ENCODE data around the gene CENPA. TPM values are rescaled to one million over a fixed set of nuclear protein-coding genes. Genes with fewer than 3 reads are reported as not detected.
A peak's percentile ranks its signal among the peaks of the same experiment; 100 is the strongest.
"Not testable (repeated sequence)": the region's sequence is repeated elsewhere in the genome, so short reads cannot be mapped to it uniquely, and the experiment has no call there.

The CENPA gene
- 2.8 and 7.8 TPM in 2 replicates for total RNA-seq

DNA sequence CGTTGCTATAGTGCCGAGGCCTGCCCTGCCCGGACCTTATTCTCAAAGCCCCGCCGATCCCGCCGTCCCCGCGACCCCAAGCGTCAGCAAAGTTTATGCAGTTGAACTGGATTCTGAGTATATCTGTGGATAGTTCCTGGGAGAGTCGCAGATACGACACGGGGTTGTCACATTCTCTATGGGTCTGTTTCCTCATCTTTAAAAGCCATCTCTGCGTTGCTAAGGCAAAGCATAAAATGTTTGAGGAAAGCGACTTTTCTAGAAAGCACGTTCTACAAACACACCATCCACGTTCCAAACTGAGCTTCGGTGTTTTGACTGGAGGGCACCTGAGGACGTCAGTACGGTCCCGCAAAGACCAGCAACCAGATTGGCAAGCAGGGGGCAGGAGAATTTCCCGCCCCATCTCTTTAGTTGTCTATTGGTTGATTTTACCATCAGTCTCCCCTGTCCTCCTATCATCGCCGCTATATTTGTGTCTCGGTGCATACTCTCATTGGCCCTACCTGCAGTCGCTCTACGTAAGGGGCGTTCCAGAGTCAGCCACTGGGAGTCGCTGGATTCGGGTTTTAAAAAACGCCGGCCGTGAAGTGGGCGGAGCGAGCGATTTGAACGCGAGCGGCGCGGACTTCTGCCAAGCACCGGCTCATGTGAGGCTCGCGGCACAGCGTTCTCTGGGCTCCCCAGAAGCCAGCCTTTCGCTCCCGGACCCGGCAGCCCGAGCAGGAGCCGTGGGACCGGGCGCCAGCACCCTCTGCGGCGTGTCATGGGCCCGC lies at the start of gene CENPA:
CENPA (plus strand) TSS at position 626 of the 776 bp plus-strand sequence; CDS start at position 767, 141 bp downstream.
- peak; percentile 100 for DNase-seq (ENCODE audit: low read depth in 2 of 2)

GRCh38 chr2:26737221-26737620 lies 48.6 kb upstream of the CENPA start:
- no peak for DNase-seq (ENCODE audit: low read depth in 2 of 2)

- DNase-seq (ENCODE audit: low read depth in 2 of 2), result no peak
Observed at GRCh38 chr2:26738481-26738880, 47.4 kb upstream of the CENPA start.

DNA sequence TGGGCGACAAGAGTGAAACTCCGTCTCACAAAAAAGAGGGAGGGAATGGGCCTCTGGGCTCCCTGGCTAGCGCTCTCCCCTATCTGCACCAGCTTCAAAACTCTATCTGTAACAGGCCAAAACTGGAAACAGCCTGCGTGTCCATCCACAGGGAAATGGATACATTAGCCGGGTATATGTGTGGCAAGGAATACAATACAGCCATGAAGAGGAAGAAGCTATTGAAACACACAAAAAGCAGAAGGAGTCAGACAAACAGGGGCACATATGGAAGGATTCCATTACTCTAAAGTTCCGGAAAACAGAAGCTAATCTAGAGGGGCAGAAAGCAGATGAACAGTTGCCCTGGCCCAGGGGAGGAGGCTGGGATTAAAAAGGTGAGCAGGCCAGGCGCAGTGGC lies 46.3 kb upstream of the CENPA start:
- no peak for DNase-seq (ENCODE audit: low read depth in 2 of 2)

- no peak for DNase-seq (ENCODE audit: low read depth in 2 of 2)
Observed at GRCh38 chr2:26740346-26740745, 45.5 kb upstream of the CENPA start.

DNA sequence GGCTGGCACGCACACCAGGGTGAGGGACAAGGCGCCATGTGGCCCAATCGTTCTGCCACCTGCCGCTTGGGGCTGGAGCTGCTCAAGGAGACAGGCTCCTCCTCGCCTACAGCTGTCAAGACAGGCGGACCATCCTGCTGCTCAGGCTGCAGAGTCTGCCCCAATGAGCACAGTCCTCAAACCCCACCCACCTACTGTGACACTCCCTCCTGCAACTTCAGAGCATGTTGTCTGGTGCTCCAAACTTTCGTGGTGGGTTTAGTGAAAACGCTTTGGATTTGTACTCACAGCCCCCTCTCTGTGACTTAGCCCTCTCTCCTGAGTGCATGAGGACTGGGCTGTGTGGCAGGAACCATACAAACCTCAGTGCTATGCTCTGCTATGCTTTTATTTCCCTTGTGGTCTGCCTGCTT lies 45.0 kb upstream of the CENPA start:
- no peak for DNase-seq (ENCODE audit: low read depth in 2 of 2)

DNA sequence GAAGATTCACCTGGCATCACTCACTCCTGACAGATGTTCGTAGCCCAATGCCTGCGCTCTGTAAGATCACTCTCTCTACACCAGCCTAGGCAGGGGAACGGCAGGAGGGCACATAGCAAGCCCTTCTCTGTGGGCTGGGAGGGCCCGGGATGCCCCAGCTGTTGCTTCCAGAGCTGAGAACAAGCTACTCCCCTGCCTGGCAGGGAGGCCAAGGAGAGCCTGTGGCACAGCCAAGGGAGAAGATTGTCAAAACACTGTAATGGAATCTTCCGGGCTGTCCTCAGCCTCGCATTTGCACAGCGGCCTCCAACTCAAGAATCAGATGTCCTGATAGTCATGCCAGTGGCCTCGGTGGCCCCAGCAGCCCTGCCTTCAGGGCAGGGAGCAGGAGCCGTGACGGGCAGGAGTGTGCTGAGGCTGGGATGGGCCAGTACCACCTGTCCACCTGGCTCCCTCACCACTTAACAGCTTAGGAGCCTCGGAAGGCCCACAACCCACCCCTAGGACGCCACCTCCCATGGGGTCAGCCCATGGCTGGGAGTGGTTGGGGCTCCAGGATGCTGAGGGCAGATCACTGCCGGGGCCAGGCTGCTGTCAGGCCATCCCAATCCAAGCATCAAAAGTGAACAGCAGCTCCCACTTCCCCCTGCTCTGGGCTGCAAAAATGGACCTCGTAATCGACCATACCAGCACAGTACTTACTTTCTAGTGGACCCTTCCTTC lies 43.6 kb upstream of the CENPA start:
- DNase-seq (ENCODE audit: low read depth in 2 of 2), result no peak

- no peak for DNase-seq (ENCODE audit: low read depth in 2 of 2)
Observed at GRCh38 chr2:26743852-26744251, 42.0 kb upstream of the CENPA start.

DNA sequence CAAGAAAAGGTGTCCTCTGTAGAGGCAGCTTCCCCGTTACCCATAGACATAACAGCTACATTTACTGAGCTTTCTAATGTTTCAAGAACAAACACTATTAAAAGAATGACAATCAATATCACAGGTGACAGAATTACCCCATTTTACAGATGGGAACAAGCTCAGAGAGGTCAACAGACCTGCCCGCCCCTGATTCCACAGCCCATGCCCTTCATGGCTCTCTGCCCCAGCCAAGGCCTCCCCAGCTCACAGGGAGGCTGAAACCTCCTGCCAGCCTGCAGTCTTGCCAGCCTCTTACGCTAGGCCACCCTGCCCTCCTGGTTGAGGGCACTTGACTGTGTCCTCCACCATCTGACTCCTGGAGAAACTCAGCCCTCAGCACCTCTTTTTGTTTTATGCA lies 40.9 kb upstream of the CENPA start:
- DNase-seq (ENCODE audit: low read depth in 2 of 2), result no peak

DNA sequence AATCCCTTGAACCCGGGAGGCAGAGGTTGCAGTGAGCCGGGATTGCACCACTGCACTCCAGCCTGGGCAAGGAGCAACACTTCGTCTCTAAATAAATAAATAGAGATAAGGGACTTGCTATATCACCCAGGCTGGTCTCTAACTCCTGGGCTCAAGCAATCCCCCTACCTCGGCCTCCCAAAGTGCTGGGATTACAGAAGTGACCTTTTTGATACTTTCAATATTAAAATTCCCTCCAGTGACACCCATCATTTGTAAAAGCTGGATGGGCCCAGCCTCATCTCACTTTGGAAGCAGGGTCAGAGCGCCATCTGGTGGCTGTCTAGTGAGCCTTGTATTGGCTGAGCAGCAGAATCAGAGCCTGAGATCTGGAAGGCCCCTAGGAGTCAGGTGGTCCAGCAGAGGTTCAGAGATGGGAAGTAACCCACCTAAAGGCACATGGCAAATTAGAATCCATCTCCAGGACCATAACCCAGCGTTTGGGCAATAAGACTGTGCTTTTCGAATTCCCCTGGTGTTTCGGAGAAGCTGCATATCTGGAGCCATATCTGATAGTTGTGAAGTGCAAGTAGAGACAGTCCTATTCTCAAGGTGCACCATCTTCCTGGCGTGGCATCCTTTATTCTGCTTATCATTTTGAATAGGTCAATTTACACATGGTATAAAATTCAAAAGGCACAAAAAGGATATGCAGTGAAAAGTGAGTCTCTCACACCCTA lies 40.1 kb upstream of the CENPA start:
- peak; percentile 82 to 90 for DNase-seq (ENCODE audit: low read depth in 2 of 2)

DNA sequence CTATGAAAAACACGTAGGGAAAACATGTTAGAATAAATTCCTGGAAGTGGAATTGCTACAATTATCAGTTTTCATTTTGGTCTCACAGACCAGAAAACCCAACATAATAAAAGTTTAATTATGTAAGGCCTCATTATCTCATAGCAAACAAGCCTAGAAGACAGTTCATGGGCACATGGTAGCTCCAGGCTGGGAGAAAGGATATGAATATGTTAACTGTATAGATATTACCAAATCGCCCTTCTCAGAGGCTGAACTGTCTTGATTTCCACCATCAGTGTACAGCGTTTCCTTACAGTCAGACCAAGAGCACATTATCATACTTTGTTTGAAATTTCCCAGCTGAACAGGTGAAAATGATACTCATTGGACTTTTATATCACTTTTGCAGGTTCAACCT lies 38.9 kb upstream of the CENPA start:
- DNase-seq (ENCODE audit: low read depth in 2 of 2), result no peak

DNA sequence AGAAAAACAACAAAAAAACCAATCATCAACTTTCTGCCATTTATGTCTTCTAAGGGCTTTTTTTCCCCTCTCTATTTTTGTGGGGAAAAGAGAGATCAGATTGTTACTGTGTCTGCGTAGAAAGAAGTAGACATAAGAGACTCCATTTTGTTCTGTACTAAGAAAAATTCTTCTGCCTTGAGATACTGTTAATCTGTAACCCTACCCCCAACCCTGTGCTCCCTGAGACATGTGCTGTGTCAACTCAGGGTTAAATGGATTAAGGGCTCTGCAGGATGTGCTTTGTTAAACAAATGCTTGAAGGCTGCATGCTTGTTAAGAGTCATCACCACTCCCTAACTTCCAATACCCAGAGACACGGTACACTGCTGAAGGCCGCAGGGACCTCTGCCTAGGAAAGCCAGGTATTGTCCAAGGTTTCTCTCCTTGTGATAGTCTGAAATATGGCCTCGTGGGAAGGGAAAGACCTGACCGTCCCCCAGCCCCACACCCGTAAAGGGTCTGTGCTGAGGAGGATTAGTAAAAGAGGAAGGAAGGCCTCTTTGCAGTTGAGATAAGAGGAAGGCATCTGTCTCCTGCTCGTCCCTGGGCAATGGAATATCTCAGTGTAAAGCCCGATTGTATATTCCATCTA lies 36.0 kb upstream of the CENPA start:
- peak in 1 of 2 donors; percentile 47 for DNase-seq (ENCODE audit: low read depth in 2 of 2)

DNA sequence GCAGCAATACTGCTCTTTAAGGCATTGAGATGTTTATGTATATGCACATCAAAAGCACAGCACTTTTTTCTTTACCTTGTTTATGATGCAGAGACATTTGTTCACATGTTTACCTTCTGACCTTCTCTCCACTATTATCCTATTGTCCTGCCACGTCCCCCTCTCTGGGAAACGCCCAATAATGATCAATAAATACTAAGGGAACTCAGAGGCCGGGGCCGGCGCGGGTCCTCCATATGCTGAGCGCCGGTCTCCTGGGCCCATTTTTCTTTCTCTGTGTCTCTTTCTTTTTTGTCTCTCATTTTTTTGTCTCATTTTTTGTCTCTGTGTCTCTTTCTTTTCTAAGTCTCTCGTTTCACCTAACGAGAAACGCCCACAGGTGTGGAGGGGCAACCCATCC lies 35.4 kb upstream of the CENPA start:
- DNase-seq (ENCODE audit: low read depth in 2 of 2), result not testable (repeated sequence)

DNA sequence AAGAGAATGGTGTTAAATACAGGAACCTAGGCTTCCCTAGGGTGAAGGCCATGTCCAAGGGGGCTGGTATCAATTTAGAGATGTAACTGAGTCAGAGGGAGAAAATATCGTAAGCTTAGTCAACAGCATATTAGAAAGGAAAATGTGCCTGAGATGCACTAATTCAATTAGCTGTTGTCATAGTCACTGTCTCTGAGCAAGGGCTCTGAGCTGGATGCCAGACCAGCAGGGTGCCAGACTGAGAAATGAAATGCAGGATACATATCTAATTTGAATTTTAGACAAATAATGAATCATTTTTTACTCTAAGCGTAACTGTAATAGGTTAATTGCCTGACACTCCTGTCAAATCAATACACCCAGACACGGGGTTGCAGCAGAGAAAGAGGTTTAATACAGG lies 33.2 kb upstream of the CENPA start:
- DNase-seq (ENCODE audit: low read depth in 2 of 2), result no peak

DNA sequence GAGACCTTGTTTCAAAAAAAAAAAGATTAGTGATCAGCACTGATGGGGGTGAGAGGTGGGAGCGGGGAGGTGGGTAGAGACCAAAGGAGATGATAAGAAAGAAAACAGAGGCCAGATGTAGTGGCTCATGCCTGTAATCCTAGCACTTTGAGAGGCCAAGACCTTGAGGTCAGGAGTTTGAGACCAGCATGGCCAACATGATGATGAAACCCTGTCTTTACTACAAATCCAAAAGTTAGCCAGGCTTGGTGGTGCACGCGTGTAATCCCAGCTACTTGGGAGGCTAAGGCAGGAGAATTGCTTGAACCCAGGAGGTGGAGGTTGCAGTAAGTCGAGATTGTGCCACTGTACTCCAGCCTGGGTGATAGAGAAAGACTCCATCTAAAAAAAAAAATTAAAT lies 31.3 kb upstream of the CENPA start:
- no peak for DNase-seq (ENCODE audit: low read depth in 2 of 2)

DNA sequence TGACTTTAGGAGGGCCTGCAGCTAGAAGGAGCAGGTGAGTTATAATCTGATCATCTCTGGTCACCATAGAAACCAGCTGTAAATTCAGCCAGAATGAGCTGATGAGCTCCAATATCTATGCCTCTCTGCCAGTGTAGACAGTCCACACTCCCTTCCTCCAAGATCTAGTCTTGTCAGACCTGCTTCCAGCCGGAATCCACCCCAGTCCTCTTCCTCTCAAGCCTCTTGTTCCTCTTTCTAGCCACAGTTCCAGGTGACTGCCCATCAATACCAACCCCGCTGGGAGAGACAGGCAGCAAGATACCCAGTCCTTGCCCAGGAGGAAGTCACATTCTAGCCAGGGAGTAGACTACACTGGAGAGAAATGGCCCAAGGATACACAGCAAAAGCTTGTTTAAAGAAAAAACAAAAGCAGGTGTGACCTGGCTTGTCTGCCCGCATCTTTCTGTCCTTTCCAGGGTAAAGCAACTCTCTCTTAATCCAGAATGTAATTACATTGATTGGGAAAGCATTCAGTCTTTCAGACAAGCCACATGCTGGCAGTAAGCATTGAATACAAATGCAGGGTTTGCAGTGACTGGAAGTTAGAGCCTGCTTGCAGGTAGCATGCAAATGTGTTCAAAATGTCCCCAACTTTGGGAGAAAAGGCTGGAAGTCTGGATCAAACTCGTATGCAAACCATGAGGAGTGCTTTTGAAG lies 30.7 kb upstream of the CENPA start:
- DNase-seq (ENCODE audit: low read depth in 2 of 2), result no peak

- peak in 1 of 2 donors; percentile 76 for DNase-seq (ENCODE audit: low read depth in 2 of 2)
Observed at GRCh38 chr2:26756337-26756736, 29.5 kb upstream of the CENPA start.

GRCh38 chr2:26757873-26758789 lies 27.7 kb upstream of the CENPA start:
- peak; percentile 77 to 98 for DNase-seq (ENCODE audit: low read depth in 2 of 2)

- peak in 1 of 2 donors; percentile 33 for DNase-seq (ENCODE audit: low read depth in 2 of 2)
Observed at GRCh38 chr2:26758790-26759321, 27.0 kb upstream of the CENPA start.

DNA sequence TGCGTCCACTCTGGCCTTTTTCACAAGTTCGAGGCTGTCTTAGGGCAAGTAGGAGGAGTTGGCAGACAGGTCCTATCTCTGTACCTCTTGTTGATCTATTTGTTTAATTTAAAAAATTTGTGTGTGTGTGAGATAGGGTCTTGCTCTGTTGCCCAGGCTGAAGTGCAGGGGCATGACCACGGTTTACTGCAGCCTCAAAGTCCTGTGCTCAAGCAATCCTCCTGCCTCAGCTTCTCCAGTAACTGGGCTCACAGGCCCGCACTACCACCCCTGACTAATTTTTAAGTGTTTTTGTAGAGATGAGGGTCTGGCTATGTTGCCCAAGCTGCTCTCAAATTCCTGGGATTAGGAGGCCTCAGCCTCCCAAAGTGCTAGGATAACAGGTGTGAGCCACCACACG lies 26.0 kb upstream of the CENPA start:
- no peak for DNase-seq (ENCODE audit: low read depth in 2 of 2)
